Activated T-helper 17 cell treated with anti-CD3 and anti-CD28 coated beads, Interleukin-2, amount 50 U/mL, for 72 hours (primary cell): ENCODE results near the gene INTS1. TPM values are rescaled to one million over a fixed set of nuclear protein-coding genes. Genes with fewer than 3 reads are reported as not detected.

Experiments used
- ATAC-seq: fragments of 150-1000 bp; cut with Tn5 transposase; replicated peaks from 2 replicates; pipeline ENCODE4 v1.10.0; 2021; ENCODE audit warnings: mild to moderate bottlenecking, moderate library complexity
- H3K27ac Mint-ChIP-seq: one replicate; pipeline ENCODE4 v1.8.0; 2022; ENCODE audit warnings: mixed read lengths
- H3K27me3 Mint-ChIP-seq: one replicate; pipeline ENCODE4 v1.8.0; 2022; ENCODE audit warnings: mixed read lengths
- H3K36me3 Mint-ChIP-seq: one replicate; pipeline ENCODE4 v1.8.0; 2022; ENCODE audit warnings: low read depth, mild to moderate bottlenecking, mixed read lengths
- H3K4me1 Mint-ChIP-seq: one replicate; pipeline ENCODE4 v1.8.0; 2022; ENCODE audit warnings: mixed read lengths
- H3K4me3 Mint-ChIP-seq: one replicate; pipeline ENCODE4 v1.8.0; 2022; ENCODE audit warnings: mild to moderate bottlenecking, mixed read lengths
- H3K9me3 Mint-ChIP-seq: one replicate; pipeline ENCODE4 v1.8.0; 2022; ENCODE audit warnings: mixed read lengths
- total RNA-seq, 2 donors: library from RNA; stranded (reverse); gene quantifications; one replicate each; pipeline ENCODE4 v1.2.3, GENCODE V29; 2022

INTS1 gene
- total RNA-seq, 2 donors from 2014 or later, result 116 to 147 TPM

DNA sequence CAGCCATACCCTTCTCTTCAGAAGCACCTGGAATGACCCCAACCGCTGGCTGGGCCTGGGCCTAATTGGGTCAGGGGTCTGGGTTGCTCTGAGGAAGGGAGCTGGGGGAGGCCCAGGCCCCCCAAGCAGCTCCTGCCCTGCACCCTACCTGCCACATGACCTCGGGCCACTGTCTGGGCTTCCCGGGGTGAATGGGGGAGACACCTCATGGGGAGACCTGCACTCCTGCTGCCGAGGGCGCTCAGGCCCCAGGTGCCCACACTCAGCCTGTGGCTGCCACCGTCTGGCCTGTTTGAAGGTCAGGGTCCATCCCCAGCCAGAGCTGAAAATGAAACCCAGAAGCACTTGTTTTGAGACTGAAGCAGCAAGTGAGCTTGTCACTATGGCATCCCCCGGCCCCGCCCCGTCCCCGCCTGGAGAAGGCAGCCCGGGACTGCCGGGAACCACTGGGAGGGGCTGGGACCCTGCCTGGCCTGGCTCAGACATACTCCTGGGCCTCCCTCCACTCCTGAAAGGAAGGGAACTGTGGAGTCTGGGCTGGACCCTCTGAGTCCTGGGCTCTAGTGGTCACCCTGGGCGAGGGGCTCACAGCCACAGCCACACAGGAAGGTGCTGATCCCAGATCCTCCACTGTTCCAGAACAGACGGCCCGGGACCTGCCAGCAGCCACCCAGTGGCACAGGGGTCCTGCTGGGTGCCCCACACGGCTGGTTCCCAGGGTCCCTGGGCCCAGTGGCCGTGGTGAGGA is 37.5 kb downstream of the INTS1 start:
- no peaks in the 10 kb centered on the region for H3K9me3 Mint-ChIP-seq
- H3K4me1 Mint-ChIP-seq, result peaks cover 6% of the 10 kb centered on the region
- peak; percentile 6 for ATAC-seq

DNA sequence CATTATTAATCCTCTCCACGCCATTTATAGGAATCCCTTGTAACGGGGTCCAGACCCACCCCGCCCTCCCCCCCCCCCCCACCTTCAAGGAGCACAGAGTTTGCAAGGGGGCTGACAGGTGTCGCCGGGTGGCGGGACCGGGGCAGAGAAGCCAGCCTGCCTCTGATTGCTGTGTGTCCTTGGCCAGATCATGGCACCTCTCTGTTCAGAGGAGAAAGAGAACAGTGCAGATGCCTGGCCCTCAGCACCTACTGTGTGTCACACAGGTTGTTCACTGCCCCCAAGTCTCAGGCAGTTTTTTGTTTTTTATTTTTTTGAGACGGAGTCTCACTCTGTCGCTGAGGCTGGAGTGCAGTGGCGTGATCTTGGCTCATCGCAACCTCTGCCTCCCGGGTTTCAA is 39.5 kb downstream of the INTS1 start:
- Mint-ChIP-seq H3K27ac (no peak overlapping the region), H3K9me3 (no peaks in the 10 kb centered on the region), H3K4me3 (no peak overlapping the region), H3K27me3 (no peaks in the 10 kb centered on the region), H3K36me3 (no peaks in the 10 kb centered on the region), H3K4me1 (peaks cover 6% of the 10 kb centered on the region)
- ATAC-seq, result no peak

More for the DNA sequence above, 37.5 kb downstream of the INTS1 start:
- Mint-ChIP-seq H3K36me3 (no peaks in the 10 kb centered on the region), H3K27ac (no peak overlapping the region), H3K27me3 (no peaks in the 10 kb centered on the region), H3K4me3 (no peak overlapping the region)

DNA sequence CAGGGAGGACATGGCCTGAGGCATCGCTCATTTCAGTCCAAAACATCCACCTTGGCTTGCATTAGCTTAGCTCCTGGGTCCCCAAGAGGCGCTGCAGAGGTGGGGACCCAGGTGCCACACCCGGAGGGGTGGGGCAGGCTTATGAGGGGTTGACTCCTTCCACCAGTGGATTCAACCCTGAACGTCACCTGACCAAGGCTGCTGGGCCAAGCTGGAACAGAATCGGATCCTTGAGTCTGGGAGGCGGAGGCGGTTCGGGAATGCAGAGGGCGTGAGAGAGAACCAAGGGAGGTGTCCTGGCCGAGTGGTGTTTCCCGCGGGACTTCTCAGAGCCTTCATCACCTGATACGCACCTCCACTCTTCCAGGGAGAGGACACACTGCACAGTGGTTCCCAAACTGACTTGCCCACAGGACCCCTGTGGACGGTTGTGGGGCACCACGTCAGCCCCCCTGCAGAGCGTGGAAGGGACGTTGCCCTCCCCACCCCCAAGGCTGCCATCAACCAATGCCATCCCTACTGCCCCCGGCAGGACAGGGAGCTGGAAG is 40.4 kb downstream of the INTS1 start:
- no peaks in the 10 kb centered on the region for H3K36me3 Mint-ChIP-seq
- no peak overlapping the region for H3K27ac Mint-ChIP-seq
- no peak for ATAC-seq
- no peak overlapping the region for H3K4me3 Mint-ChIP-seq
- no peaks in the 10 kb centered on the region for H3K9me3 Mint-ChIP-seq
- peaks cover 6% of the 10 kb centered on the region for H3K4me1 Mint-ChIP-seq
- H3K27me3 Mint-ChIP-seq, result no peaks in the 10 kb centered on the region

DNA sequence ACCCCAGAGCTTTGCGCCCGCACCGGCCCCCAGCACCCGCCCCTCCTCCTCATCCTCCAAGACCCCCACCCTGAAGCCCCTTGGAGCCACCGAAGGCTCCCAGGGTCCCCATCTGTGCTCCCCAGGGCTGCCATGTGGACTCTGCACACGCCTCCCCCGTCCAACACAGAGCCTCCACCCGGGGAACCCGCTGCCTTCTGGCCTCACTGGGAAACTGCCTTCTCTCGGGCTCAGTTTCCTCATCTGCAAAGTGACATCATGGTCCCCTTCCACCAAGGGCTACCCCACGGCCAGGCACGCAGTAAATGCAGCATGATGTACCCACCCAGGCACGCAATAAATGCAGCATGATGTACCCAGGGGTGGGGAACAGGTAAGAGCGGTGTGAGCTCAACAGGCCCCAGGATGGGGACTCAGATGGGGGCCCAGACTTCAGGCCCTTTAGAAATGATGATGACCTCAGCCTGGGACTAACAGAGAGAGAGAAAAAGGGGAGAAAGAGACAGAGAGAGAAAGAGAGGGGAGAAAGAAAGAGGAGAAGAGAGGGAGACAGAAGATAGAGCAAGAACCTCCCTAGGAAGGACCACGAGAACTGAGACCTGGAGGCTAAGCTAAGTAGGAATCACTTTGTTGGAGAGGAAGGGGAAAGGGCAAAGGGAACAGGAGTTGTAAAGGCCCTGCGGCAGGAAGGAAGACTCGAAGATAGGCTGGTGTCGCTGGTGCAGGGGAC is 42.4 kb downstream of the INTS1 start:
- Mint-ChIP-seq H3K4me1 (peaks cover 6% of the 10 kb centered on the region), H3K27me3 (no peaks in the 10 kb centered on the region), H3K27ac (peak overlapping the region; percentile 68), H3K36me3 (no peaks in the 10 kb centered on the region), H3K9me3 (no peaks in the 10 kb centered on the region), H3K4me3 (no peak overlapping the region)
- no peak for ATAC-seq

DNA sequence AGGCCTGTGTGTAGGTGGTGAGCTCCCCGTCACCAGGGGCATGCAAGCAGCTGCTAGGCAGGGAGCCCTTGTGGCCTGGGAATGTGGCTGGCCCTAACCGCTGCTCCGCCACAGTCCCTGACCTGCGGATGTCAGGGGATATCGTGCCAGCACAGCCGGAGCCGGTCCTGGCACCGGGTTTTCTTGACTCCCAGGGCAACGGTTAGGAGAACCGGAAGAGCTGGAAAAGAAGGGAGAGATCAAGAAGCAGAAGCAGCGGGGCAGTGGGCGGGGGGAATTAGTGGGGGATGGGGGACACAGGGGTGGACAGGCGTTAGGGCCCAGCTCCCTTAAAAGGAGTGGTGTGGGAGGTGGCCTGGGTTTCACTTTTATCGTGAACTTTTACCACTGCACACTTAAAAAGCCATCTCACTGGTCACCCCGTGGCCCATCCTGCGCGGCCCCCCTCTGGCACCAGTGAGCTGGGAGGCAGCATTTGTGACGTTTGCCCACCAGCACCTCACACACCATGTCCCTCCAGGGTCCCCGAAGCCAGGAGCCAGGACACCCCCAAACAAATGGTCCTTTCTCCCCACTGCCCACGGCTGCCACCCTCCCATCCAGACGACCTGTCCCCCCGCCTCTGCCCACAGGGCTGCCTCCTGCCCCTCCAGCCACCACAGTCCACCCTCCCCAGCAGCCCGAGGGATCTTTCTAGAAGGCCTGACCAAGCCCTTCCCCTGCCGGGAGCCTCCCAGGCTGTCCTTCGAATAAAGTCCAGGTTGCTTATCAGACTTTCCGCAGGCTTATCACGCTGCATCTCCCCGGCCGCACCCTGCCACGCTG is 43.2 kb downstream of the INTS1 start:
- no peaks in the 10 kb centered on the region for H3K9me3 Mint-ChIP-seq
- ATAC-seq, result no peak
- H3K4me3 Mint-ChIP-seq, result peak overlapping the region; percentile 63
- H3K27ac Mint-ChIP-seq, result no peak overlapping the region
- no peaks in the 10 kb centered on the region for H3K36me3 Mint-ChIP-seq
- H3K4me1 Mint-ChIP-seq, result peaks cover 6% of the 10 kb centered on the region
- no peaks in the 10 kb centered on the region for H3K27me3 Mint-ChIP-seq

DNA sequence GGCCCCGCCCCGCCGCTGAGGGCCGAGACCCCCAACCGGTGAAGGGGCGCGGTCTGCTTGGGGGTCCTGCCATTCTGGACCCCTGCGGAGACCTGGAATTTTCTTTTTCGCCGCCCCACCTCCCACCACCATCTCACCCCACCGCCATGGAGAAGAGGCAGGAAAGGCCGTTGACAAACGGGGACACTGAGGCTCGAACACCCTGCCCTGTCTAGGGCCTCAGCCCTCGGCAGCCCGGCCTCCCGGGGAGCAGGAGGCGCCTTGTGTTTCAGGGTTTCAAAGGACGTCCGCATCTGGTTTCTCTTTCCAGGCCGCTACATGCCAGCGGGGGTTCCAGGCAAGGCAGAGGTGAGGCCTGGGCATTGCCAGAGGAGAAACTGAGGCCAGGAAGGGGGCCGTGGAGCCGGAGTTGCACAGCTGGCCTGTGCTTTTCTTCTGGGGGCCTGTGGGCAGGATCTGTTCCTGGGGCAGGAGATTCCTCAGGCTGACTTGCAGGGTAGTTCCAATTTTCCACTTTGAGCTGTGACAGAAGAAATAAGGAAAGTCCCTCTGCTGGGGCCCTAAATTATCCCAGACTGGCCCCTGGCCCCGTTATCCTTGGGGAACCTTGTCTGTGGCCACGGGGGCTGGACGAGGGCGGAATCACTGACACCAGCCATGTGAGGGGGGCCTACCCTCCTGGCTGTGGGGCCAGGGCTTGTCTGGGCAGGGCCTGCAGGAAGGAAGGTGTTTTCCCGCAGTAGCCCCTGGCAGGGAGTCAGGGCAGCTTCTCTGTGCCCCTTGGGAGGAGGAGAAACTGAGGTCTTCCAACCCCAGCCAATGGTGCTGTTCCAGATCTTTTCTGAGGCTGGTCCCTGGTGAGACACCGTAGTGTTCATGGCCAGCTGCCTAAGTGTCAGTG is 44.0 kb downstream of the INTS1 start:
- peaks cover 6% of the 10 kb centered on the region for H3K4me1 Mint-ChIP-seq
- H3K9me3 Mint-ChIP-seq, result no peaks in the 10 kb centered on the region
- H3K4me3 Mint-ChIP-seq, result peak overlapping the region; percentile 63
- no peak for ATAC-seq
- no peaks in the 10 kb centered on the region for H3K27me3 Mint-ChIP-seq
- H3K36me3 Mint-ChIP-seq, result no peaks in the 10 kb centered on the region
- H3K27ac Mint-ChIP-seq, result no peak overlapping the region

DNA sequence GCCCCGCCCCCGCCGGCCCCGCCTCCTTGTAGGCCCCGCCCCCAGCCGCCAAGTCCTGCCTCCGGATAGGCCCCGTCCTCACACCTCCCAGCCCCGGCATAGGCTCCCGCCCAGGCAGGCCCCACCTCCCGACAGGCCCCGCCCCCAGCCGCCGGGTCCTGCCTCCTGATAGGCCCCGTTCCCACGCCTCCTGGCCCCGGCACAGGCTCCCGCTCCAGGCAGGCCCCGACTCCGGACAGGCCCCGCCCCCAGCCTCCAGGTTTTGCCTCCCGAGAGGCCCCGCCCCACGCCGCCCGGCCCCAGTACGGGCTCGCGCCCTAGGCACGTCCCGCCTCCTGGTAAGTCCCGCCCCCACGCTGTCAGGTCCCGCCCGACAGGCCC is 44.7 kb downstream of the INTS1 start:
- Mint-ChIP-seq H3K4me1 (peaks cover 6% of the 10 kb centered on the region), H3K4me3 (peak overlapping the region; percentile 70), H3K27me3 (no peaks in the 10 kb centered on the region), H3K27ac (no peak overlapping the region), H3K36me3 (no peaks in the 10 kb centered on the region), H3K9me3 (no peaks in the 10 kb centered on the region)
- ATAC-seq, result peak; percentile 96

DNA sequence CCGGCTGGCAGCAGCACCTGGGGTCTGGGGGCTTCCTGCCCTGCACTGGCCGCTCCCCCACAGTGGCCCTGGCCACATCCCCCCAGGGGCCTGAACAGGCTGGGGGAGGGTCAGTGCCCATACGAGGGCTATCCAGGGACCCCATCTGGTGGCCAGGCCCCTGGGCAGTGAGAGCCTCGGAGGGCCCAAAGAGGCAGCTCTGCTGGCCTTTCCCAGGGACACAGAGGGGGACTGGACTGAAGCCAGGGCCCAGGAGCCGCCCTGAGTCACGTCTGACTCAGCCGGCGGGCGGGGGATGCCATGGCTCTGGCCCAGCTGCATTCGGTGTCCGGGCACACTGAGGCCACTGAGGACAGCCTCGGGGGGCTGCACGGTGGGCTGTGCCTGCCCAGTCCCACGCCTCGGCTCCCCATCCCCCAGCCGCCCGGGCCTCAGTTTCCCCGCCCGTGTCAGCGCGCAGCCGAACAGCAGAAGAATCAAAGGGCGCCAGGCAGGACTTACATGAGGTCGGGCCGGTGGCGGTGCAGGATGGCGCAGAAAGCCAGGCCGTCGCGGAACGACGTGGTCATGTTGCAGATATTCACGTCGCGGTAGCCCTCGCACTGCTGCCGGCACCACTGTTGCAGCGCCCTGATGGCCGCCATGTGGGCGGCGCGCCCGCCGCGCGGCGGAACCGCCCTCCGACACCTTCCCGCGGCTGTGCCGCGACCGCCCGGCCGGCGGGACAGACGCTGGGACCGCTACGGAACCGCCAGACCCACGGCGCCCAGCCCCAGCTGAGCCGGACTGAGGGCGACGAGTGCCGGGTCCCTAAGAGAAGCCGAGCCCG is 45.3 kb downstream of the INTS1 start, which contains the start of gene MICALL2:
Gene MICALL2 (minus strand): TSS at position 788 of the 829 bp plus-strand sequence. CDS start 144 bp downstream, at position 644.
- Mint-ChIP-seq H3K4me1 (peaks cover 6% of the 10 kb centered on the region), H3K27ac (no peak within 1 kb of the TSS), H3K36me3 (no peaks in the 10 kb centered on the region)

DNA sequence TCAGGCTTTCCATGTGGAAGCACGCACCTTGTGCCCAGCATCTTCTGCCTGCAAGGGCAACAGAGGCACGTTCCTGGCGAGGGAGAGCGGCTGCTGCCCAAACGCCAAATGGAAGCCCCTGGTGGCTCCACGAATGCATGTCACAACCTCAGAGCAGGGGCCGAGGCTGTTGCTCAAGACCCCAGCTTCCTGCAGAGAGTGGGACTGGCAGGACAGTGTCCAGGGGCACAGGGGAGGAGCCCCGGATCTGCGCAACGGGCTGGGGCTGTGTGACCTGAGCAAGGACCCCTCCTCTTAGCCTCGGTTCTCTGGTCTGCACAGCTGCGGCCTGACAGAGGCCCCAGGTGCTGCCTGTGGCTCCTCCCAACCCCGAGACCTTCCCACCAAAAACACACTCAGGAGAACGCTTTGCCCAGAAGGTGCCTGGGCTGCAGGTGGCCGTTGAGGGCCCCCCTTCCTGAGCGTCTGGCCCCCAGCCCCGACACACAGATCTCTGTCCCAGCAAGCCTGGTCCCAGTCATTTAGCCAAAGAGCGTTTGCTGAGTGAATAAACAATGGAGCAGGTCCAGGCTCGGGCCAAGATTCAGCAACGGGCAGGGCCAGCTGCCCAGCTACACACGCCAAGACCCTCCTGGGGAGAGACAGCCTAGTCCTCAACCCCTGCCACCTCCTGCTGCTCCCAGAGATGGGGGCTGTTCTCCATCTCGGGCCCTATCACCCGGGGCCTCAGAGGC is 46.1 kb downstream of the INTS1 start:
- no peaks in the 10 kb centered on the region for H3K27me3 Mint-ChIP-seq

More for the DNA sequence above, 45.3 kb downstream of the INTS1 start, which contains the start of gene MICALL2:
- Mint-ChIP-seq H3K9me3 (no peaks in the 10 kb centered on the region), H3K4me3 (peak within 1 kb of the TSS; percentile 70), H3K27me3 (no peaks in the 10 kb centered on the region)
- ATAC-seq, result peak; percentile 40

DNA sequence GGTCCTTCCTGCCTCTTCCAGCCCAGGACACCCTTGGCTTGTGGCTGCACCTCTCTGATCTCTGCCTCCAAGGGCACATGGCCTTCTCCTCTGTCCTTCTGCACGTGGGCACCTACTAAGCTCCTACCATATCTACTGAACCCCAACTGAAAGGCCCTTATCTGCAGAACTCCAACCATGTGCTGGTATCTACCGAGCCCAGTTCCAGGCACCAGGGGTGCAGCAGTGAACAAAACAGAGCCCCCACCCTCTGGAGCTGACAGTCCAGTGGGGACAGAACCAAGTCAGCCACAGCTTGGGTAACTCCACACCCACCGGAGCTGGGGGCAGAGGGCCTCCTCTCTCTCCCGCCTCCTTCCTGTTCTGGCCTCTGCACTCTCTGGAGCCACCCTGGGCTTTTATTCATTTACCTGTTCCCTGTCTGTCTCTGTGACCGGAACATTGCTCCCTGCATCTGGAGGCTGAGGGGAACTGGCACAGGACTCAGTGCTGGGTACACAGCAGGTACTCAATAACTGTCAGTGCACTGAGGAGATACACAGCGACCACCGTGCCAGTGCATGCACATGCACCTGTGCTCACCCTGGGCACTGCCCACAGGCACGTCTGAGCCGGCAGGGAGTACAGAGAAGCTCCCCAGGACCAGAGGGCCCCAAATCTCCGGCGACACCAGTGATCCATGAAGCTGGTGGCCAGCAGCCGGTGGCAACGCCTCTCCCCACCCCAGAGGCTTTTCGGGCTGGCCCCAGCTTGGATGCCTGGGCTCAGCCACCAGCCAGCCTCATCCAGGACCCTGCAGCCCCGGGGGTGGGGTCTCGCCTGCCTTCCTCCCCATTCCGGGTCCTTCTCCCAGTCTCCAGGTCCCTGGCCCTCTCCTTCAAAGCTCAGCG is 46.9 kb downstream of the INTS1 start:
- no peak overlapping the region for H3K4me3 Mint-ChIP-seq
- no peak overlapping the region for H3K27ac Mint-ChIP-seq
- H3K27me3 Mint-ChIP-seq, result no peaks in the 10 kb centered on the region
- H3K36me3 Mint-ChIP-seq, result no peaks in the 10 kb centered on the region
- peaks cover 6% of the 10 kb centered on the region for H3K4me1 Mint-ChIP-seq
- H3K9me3 Mint-ChIP-seq, result no peaks in the 10 kb centered on the region
- ATAC-seq, result no peak

More for the DNA sequence above, 46.1 kb downstream of the INTS1 start:
- Mint-ChIP-seq H3K4me1 (peaks cover 6% of the 10 kb centered on the region), H3K4me3 (peak overlapping the region; percentile 70), H3K36me3 (no peaks in the 10 kb centered on the region), H3K27ac (no peak overlapping the region), H3K9me3 (no peaks in the 10 kb centered on the region)
- no peak for ATAC-seq

DNA sequence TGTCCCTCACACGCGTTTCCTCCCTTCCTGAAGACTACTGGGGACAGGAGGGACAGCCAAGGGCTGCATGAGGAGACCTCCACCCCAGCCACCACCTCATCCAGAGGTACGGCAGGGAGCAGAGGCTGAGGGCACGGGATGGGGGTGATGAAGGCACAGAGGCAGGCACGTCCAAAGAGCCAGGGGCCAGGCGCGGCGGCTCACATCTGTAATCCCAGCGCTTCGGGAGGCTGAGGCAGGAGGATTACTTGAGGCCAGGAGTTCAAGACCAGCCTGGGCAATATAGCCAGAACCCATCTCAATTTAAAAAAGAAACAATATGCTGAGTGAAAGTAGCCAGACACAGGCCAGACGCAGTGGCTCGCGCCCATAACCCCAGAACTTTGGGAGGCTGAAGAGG is 48.2 kb downstream of the INTS1 start:
- H3K27ac Mint-ChIP-seq, result no peak overlapping the region
- H3K9me3 Mint-ChIP-seq, result no peaks in the 10 kb centered on the region
- no peaks in the 10 kb centered on the region for H3K4me1 Mint-ChIP-seq
- H3K4me3 Mint-ChIP-seq, result no peak overlapping the region
- ATAC-seq, result no peak
- H3K36me3 Mint-ChIP-seq, result no peaks in the 10 kb centered on the region
- H3K27me3 Mint-ChIP-seq, result no peaks in the 10 kb centered on the region
